SK-N-SH (cell line): Measurements from ENCODE around the gene RPRML.

ENCODE experiments used
- EP300 ChIP-seq, 2 experiments: IDR thresholded peaks; 2 replicates each; pipeline versions ENCODE4 v1.4.0 to v1.6.1; 2012; ENCODE audit warnings: borderline replicate concordance in 1 of 2, low read depth in 1 of 2, low read length in 1 of 2
- EZH2phosphoT487 ChIP-seq: fragments of 200-600 bp; sonication (generic); IDR thresholded peaks from 2 replicates; pipeline ENCODE4 v1.6.1; 2017; ENCODE audit warnings: low read depth, mixed run types, mild to moderate bottlenecking, antibody characterized with exemption, moderate library complexity, borderline replicate concordance
- FOXM1 ChIP-seq: IDR thresholded peaks from 2 replicates; pipeline ENCODE4 v1.4.0; 2012; ENCODE audit warnings: low read depth, mild to moderate bottlenecking
- NRF1 ChIP-seq: IDR thresholded peaks from 2 replicates; pipeline ENCODE4 v1.6.1; 2012; ENCODE audit warnings: low read depth, mild to moderate bottlenecking, low read length
- POLR2AphosphoS5 ChIP-seq: IDR thresholded peaks from 2 replicates; pipeline ENCODE4 v1.6.1; 2012; ENCODE audit warnings: low read depth, low read length
- RAD21 ChIP-seq: IDR thresholded peaks from 2 replicates; pipeline ENCODE4 v1.6.1; 2012; ENCODE audit warnings: mild to moderate bottlenecking, low read length
- SMC3 ChIP-seq: IDR thresholded peaks from 2 replicates; pipeline ENCODE4 v1.6.1; 2012; ENCODE audit warnings: low read depth, low read length, improper control_type of control experiment
- TAF1 ChIP-seq: IDR thresholded peaks from 2 replicates; pipeline ENCODE4 v1.6.1; 2012; ENCODE audit warnings: low read depth, mild to moderate bottlenecking, low read length, moderate library complexity, borderline replicate concordance
- TF ChIP-seq, protein P1 (sequence below): IDR thresholded peaks from 2 replicates; pipeline ENCODE4 v1.4.0; 2012; ENCODE audit warnings: low read depth
- TF ChIP-seq, protein P2 (sequence below): fragments of 200-600 bp; sonication (generic); IDR thresholded peaks from 2 replicates; pipeline ENCODE4 v1.6.1; 2017; ENCODE audit warnings: antibody characterized with exemption, mild to moderate bottlenecking, moderate library complexity
- TF ChIP-seq, protein P3 (sequence below): IDR thresholded peaks from 2 replicates; pipeline ENCODE4 v1.4.0; 2012; ENCODE audit warnings: low read depth, borderline replicate concordance
- TF ChIP-seq, protein P4 (sequence below): fragments of 150-350 bp; IDR thresholded peaks from 2 replicates; pipeline ENCODE4 v1.6.1; 2017; ENCODE audit warnings: antibody characterized with exemption, low read length, low read depth, borderline replicate concordance
- TF ChIP-seq, protein P5 (sequence below): IDR thresholded peaks from 2 replicates; pipeline ENCODE4; 2012
- TF ChIP-seq, protein P6 (sequence below): IDR thresholded peaks from 2 replicates; pipeline ENCODE4 v1.4.0; 2012; ENCODE audit warnings: low read depth, borderline replicate concordance

DNA sequence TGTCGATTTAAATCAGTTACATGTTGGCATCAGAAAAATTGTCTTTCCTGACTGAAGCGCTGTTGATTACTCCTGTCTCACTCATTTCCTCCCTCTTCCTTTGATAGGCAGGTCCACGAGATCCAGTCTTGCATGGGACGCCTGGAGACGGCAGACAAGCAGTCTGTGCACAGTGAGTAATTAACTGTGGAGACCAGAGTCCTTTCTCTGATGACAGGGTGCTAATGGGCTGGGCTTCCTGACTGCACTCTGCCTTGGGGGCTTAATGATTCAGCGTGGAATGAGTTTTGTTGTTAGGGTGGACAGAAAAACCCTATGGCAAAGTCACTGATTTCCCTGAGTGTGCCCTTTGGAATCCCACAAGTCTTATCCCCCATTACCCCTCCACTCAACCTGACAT, 49.6 kb downstream of the RPRML start:
- TF ChIP-seq, protein P1, sequence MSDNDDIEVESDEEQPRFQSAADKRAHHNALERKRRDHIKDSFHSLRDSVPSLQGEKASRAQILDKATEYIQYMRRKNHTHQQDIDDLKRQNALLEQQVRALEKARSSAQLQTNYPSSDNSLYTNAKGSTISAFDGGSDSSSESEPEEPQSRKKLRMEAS, result no peak
- TF ChIP-seq, protein P2, sequence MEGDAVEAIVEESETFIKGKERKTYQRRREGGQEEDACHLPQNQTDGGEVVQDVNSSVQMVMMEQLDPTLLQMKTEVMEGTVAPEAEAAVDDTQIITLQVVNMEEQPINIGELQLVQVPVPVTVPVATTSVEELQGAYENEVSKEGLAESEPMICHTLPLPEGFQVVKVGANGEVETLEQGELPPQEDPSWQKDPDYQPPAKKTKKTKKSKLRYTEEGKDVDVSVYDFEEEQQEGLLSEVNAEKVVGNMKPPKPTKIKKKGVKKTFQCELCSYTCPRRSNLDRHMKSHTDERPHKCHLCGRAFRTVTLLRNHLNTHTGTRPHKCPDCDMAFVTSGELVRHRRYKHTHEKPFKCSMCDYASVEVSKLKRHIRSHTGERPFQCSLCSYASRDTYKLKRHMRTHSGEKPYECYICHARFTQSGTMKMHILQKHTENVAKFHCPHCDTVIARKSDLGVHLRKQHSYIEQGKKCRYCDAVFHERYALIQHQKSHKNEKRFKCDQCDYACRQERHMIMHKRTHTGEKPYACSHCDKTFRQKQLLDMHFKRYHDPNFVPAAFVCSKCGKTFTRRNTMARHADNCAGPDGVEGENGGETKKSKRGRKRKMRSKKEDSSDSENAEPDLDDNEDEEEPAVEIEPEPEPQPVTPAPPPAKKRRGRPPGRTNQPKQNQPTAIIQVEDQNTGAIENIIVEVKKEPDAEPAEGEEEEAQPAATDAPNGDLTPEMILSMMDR, result no peak
- TF ChIP-seq, protein P3, sequence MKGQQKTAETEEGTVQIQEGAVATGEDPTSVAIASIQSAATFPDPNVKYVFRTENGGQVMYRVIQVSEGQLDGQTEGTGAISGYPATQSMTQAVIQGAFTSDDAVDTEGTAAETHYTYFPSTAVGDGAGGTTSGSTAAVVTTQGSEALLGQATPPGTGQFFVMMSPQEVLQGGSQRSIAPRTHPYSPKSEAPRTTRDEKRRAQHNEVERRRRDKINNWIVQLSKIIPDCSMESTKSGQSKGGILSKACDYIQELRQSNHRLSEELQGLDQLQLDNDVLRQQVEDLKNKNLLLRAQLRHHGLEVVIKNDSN, result no peak
- TF ChIP-seq RAD21, result no peak
- TF ChIP-seq, protein P4, sequence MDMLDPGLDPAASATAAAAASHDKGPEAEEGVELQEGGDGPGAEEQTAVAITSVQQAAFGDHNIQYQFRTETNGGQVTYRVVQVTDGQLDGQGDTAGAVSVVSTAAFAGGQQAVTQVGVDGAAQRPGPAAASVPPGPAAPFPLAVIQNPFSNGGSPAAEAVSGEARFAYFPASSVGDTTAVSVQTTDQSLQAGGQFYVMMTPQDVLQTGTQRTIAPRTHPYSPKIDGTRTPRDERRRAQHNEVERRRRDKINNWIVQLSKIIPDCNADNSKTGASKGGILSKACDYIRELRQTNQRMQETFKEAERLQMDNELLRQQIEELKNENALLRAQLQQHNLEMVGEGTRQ, result no peak
- TF ChIP-seq POLR2AphosphoS5, result no peak
- TF ChIP-seq, protein P5, sequence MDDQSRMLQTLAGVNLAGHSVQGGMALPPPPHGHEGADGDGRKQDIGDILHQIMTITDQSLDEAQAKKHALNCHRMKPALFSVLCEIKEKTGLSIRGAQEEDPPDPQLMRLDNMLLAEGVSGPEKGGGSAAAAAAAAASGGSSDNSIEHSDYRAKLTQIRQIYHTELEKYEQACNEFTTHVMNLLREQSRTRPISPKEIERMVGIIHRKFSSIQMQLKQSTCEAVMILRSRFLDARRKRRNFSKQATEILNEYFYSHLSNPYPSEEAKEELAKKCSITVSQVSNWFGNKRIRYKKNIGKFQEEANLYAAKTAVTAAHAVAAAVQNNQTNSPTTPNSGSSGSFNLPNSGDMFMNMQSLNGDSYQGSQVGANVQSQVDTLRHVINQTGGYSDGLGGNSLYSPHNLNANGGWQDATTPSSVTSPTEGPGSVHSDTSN, result no peak
- no peak for TF ChIP-seq EZH2phosphoT487
- TF ChIP-seq TAF1, result no peak
- TF ChIP-seq, protein P6, sequence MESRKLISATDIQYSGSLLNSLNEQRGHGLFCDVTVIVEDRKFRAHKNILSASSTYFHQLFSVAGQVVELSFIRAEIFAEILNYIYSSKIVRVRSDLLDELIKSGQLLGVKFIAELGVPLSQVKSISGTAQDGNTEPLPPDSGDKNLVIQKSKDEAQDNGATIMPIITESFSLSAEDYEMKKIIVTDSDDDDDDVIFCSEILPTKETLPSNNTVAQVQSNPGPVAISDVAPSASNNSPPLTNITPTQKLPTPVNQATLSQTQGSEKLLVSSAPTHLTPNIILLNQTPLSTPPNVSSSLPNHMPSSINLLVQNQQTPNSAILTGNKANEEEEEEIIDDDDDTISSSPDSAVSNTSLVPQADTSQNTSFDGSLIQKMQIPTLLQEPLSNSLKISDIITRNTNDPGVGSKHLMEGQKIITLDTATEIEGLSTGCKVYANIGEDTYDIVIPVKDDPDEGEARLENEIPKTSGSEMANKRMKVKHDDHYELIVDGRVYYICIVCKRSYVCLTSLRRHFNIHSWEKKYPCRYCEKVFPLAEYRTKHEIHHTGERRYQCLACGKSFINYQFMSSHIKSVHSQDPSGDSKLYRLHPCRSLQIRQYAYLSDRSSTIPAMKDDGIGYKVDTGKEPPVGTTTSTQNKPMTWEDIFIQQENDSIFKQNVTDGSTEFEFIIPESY, result no peak
- TF ChIP-seq SMC3, result no peak
- TF ChIP-seq EP300 (IDR thresholded peaks at IDR 0.05; ENCODE audit: borderline replicate concordance in 1 of 2, low read depth in 1 of 2, low read length in 1 of 2), result no peak
- TF ChIP-seq NRF1, result no peak
- TF ChIP-seq FOXM1, result no peak
